ENCODE measurements around the gene PTTG1IP2.

PTTG1IP2 gene

DNA sequence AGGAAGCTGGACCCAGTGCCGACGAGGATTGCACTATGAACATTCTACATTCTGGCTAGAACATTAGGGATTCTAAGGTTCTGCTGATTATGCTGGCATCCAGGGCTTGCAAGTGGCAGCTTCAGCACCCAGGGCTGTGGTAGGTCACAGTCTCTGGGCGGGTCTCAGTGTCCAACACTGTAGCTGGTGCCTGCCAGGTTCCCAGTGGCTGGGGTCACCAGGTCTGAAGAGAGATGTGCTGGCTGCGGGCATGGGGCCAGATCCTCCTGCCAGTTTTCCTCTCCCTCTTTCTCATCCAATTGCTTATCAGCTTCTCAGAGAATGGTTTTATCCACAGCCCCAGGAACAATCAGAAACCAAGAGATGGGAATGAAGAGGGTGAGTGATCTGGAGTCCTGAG is at the start of gene PTTG1IP2:
Gene PTTG1IP2 (plus strand): TSS at position 86 of the 400 bp plus-strand sequence. CDS start 148 bp downstream, at position 234.
- Histone ChIP-seq H3K36me3 (replicated peaks) (no peaks in the 10 kb centered on the region), H3K4me3 (ENCODE audit: low read depth, low read length) (no peak within 1 kb of the TSS), H3K27ac (no peak within 1 kb of the TSS), H3K27me3 (replicated peaks) (no peaks in the 10 kb centered on the region)
- no peak for DNase-seq
- in situ Hi-C loops (cut with HindIII; ENCODE audit: low pct_ligation_motif_present, low sequenced_read_pairs), result no loop called here
- TF ChIP-seq CTCF (IDR thresholded peaks at IDR 0.05; ENCODE audit: low read depth, low read length, missing control alignments), result no peak

DNA sequence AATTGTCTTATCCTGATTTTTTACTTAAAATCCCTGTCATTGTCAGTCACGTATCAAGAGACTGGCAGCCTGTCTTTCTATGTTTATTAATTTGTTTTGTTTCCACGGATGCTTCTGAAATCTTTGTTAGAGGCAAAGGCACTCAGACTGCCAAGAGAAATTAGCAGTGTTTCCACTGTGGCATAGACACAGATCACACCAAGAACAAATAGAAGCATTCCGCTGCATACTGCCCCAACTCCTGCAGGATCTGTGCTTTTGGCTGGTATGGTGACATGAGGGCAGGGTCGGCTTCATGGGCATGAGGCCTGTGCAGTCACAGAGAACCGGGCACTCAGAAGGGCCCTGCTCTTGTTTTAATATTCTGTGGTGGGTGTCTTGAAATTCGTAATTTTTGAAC is 47.8 kb upstream of the PTTG1IP2 start:
- no peaks in the 10 kb centered on the region for H3K27me3 ChIP-seq (replicated peaks)
- TF ChIP-seq CTCF (IDR thresholded peaks at IDR 0.05; ENCODE audit: low read depth, low read length, missing control alignments), result no peak
- DNase-seq, result no peak
- H3K36me3 ChIP-seq (replicated peaks), result no peaks in the 10 kb centered on the region
- no peak overlapping the region for H3K4me3 ChIP-seq (ENCODE audit: low read depth, low read length)
- H3K27ac ChIP-seq, result no peak overlapping the region
- in situ Hi-C loops (cut with HindIII; ENCODE audit: low pct_ligation_motif_present, low sequenced_read_pairs), result no loop called here

GRCh38 chr7:90424720-90425119 is 44.7 kb upstream of the PTTG1IP2 start:
- no peak overlapping the region for H3K4me3 ChIP-seq (ENCODE audit: low read depth, low read length)
- H3K27ac ChIP-seq, result no peak overlapping the region
- no peaks in the 10 kb centered on the region for H3K27me3 ChIP-seq (replicated peaks)
- in situ Hi-C loops (cut with HindIII; ENCODE audit: low pct_ligation_motif_present, low sequenced_read_pairs), result no loop called here
- DNase-seq, result no peak
- no peak for TF ChIP-seq CTCF (IDR thresholded peaks at IDR 0.05; ENCODE audit: low read depth, low read length, missing control alignments)
- no peaks in the 10 kb centered on the region for H3K36me3 ChIP-seq (replicated peaks)

DNA sequence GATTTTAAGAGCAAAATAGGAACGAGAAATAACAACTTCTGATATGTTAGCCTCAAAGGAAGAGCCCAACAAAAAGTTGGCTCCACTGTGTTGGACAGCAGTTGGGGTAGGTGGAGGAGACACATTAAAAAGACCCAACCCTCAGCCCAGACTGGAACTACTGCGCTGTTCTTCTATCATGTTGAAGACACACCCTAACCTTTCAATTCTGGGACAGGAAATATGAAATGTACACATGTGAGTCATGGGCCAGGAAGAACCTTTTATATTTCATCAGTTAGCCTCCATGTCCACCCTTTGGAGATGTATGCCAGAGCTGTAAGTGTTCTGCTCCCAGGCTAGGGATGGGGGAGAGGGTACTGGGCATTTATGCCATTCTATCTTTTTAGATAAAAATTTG is 44.1 kb upstream of the PTTG1IP2 start:
- TF ChIP-seq CTCF (IDR thresholded peaks at IDR 0.05; ENCODE audit: low read depth, low read length, missing control alignments), result no peak
- DNase-seq, result no peak
- Histone ChIP-seq H3K36me3 (replicated peaks) (no peaks in the 10 kb centered on the region), H3K27ac (no peak overlapping the region), H3K27me3 (replicated peaks) (no peaks in the 10 kb centered on the region), H3K4me3 (ENCODE audit: low read depth, low read length) (no peak overlapping the region)
- in situ Hi-C loops (cut with HindIII; ENCODE audit: low pct_ligation_motif_present, low sequenced_read_pairs), result no loop called here

- no peak overlapping the region for H3K4me3 ChIP-seq (ENCODE audit: low read depth, low read length)
- H3K36me3 ChIP-seq (replicated peaks), result no peaks in the 10 kb centered on the region
- DNase-seq, result no peak
- no peaks in the 10 kb centered on the region for H3K27me3 ChIP-seq (replicated peaks)
- in situ Hi-C loops (cut with HindIII; ENCODE audit: low pct_ligation_motif_present, low sequenced_read_pairs), result no loop called here
- TF ChIP-seq CTCF (IDR thresholded peaks at IDR 0.05; ENCODE audit: low read depth, low read length, missing control alignments), result no peak
- H3K27ac ChIP-seq, result no peak overlapping the region
Observed at GRCh38 chr7:90430614-90431460, 38.6 kb upstream of the PTTG1IP2 start.

DNA sequence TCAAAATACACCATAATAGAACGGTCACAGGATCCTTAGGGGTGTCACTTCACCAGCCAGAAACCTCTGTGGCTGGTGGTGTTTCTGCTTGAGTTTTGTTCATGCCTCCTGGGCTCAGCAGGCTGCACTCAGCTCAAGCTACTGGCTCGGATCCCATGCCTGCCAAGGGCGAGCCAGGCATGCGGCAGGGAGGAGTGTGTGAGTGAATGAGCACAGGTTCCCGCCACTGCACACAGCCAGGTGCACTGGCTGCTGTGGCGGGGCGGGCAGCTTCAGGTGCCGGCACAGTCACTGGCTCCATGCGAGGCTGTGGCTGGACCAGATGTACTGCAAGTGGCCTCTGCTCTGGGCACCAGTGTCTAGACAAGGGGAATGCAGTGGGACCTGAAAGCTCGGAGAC is 36.7 kb upstream of the PTTG1IP2 start:
- TF ChIP-seq CTCF (IDR thresholded peaks at IDR 0.05; ENCODE audit: low read depth, low read length, missing control alignments), result no peak
- H3K27ac ChIP-seq, result no peak overlapping the region
- H3K36me3 ChIP-seq (replicated peaks), result no peaks in the 10 kb centered on the region
- no peak for DNase-seq
- in situ Hi-C loops (cut with HindIII; ENCODE audit: low pct_ligation_motif_present, low sequenced_read_pairs), result no loop called here
- no peaks in the 10 kb centered on the region for H3K27me3 ChIP-seq (replicated peaks)
- H3K4me3 ChIP-seq (ENCODE audit: low read depth, low read length), result no peak overlapping the region
